Hypothalamus (tissue), 51 donors: ENCODE data around the gene PPP2R3C.
"Not testable (repeated sequence)": the region's sequence is repeated elsewhere in the genome, so short reads cannot be mapped to it uniquely, and the experiment has no call there.

Experiments
- DNase-seq, 51 donors: peaks; one replicate each; lab custom pipeline; 2025; lab: John Stamatoyannopoulos, UW

Gene PPP2R3C

GRCh38 chr14:35121887-35122695 is at the start of gene PPP2R3C, which contains the start of gene PRORP:
TSS of gene PPP2R3C (minus strand) at chr14:35121990. CDS start at chr14:35121959, 31 bp downstream.
TSS of gene PRORP (plus strand) at chr14:35122552. CDS start at chr14:35123246, 694 bp downstream.
- DNase-seq = peak; percentile 62 to 99 (median 88)

GRCh38 chr14:35167496-35167895 is 45.7 kb upstream of the PPP2R3C start:
- DNase-seq = no peak

GRCh38 chr14:35164849-35165248 is 43.1 kb upstream of the PPP2R3C start:
- DNase-seq = no peak

- DNase-seq = no peak
Measured at GRCh38 chr14:35163384-35163783, 41.6 kb upstream of the PPP2R3C start.

GRCh38 chr14:35161231-35161630 is 39.4 kb upstream of the PPP2R3C start:
- no peak for DNase-seq

- DNase-seq = no peak
Measured at GRCh38 chr14:35159742-35160409, 38.1 kb upstream of the PPP2R3C start.

GRCh38 chr14:35158951-35159653 is 37.3 kb upstream of the PPP2R3C start:
- no peak for DNase-seq

- DNase-seq = no peak
Measured at GRCh38 chr14:35158491-35158890, 36.7 kb upstream of the PPP2R3C start.

GRCh38 chr14:35155962-35156361 is 34.2 kb upstream of the PPP2R3C start:
- peak in 1 of 51 donors; percentile 13 for DNase-seq

- DNase-seq = no peak
Measured at GRCh38 chr14:35154016-35154415, 32.2 kb upstream of the PPP2R3C start.

GRCh38 chr14:35152531-35152930 is 30.7 kb upstream of the PPP2R3C start:
- DNase-seq = not testable (repeated sequence)

- no peak for DNase-seq
Measured at GRCh38 chr14:35149239-35149638, 27.4 kb upstream of the PPP2R3C start.

GRCh38 chr14:35147711-35148110 is 25.9 kb upstream of the PPP2R3C start:
- DNase-seq = no peak

GRCh38 chr14:35147186-35147585 is 25.4 kb upstream of the PPP2R3C start:
- DNase-seq = no peak

- no peak for DNase-seq
Measured at GRCh38 chr14:35146711-35147149, 24.9 kb upstream of the PPP2R3C start.

GRCh38 chr14:35144029-35144428 is 22.2 kb upstream of the PPP2R3C start:
- no peak for DNase-seq

- DNase-seq = no peak
Measured at GRCh38 chr14:35140718-35141581, 19.2 kb upstream of the PPP2R3C start.

- no peak for DNase-seq
Measured at GRCh38 chr14:35138585-35138984, 16.8 kb upstream of the PPP2R3C start.

GRCh38 chr14:35134329-35135123 is 12.7 kb upstream of the PPP2R3C start:
- DNase-seq = no peak
